Nephron progenitor cell (in vitro differentiated cells): ENCODE data around the gene TAS2R14.

Source experiments
- DNase-seq: peaks from one replicate; pipeline ENCODE4 v3.0.0; 2021
- H3K27ac Mint-ChIP-seq: 2 replicates; pipeline ENCODE4 v1.8.0; 2021; ENCODE audit warnings: mild to moderate bottlenecking, moderate library complexity, mixed read lengths
- H3K27me3 Mint-ChIP-seq: 2 replicates; pipeline ENCODE4 v1.8.0; 2021; ENCODE audit warnings: mild to moderate bottlenecking, low read depth, mixed read lengths; ENCODE audit not compliant: poor library complexity
- H3K36me3 Mint-ChIP-seq: 2 replicates; pipeline ENCODE4 v1.8.0; 2021; ENCODE audit warnings: low read depth, mixed read lengths
- H3K4me1 Mint-ChIP-seq: 2 replicates; pipeline ENCODE4 v1.8.0; 2021; ENCODE audit warnings: mixed read lengths
- H3K4me3 Mint-ChIP-seq: 2 replicates; pipeline ENCODE4 v1.8.0; 2021; ENCODE audit warnings: mild to moderate bottlenecking, moderate library complexity, mixed read lengths
- H3K9me3 Mint-ChIP-seq: 2 replicates; pipeline ENCODE4 v1.8.0; 2021; ENCODE audit warnings: mild to moderate bottlenecking, moderate library complexity, mixed read lengths
- TF ChIP-seq, protein P1 (sequence below): fragments of 200-600 bp; sonication (generic); IDR thresholded peaks from 2 replicates; pipeline ENCODE4 v1.5.0; 2021; ENCODE audit warnings: antibody characterized with exemption

TAS2R14 gene

DNA sequence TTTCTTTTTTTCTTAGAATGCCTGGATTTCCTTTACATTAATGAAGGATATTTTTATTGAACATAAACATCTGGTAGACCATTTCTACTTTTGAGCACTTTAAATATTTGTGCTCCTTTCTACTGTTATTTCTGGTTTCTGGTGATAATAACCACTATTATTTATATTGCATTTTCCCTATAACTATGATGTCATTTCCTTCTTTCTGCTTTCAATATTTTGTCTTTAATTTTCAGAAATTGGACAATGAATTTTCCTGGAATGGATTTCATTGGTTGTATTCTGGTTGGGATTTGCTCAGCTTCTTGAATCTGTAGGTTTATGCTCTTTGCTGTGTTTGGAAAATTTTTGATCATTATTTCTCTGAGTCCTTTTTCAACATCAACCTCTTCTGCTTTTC is 49.8 kb downstream of the TAS2R14 start:
- Mint-ChIP-seq H3K4me3 (no peak overlapping the region), H3K36me3 (peaks cover 13% of the 10 kb centered on the region), H3K27ac (no peak overlapping the region), H3K4me1 (no peaks in the 10 kb centered on the region), H3K27me3 (no peaks in the 10 kb centered on the region), H3K9me3 (no peaks in the 10 kb centered on the region)
- TF ChIP-seq, protein P1, sequence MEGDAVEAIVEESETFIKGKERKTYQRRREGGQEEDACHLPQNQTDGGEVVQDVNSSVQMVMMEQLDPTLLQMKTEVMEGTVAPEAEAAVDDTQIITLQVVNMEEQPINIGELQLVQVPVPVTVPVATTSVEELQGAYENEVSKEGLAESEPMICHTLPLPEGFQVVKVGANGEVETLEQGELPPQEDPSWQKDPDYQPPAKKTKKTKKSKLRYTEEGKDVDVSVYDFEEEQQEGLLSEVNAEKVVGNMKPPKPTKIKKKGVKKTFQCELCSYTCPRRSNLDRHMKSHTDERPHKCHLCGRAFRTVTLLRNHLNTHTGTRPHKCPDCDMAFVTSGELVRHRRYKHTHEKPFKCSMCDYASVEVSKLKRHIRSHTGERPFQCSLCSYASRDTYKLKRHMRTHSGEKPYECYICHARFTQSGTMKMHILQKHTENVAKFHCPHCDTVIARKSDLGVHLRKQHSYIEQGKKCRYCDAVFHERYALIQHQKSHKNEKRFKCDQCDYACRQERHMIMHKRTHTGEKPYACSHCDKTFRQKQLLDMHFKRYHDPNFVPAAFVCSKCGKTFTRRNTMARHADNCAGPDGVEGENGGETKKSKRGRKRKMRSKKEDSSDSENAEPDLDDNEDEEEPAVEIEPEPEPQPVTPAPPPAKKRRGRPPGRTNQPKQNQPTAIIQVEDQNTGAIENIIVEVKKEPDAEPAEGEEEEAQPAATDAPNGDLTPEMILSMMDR, result no peak
- no peak for DNase-seq
